Fibroblast of lung (primary cell): ENCODE results near the gene DRD4. TPM values are rescaled to one million over a fixed set of nuclear protein-coding genes. Genes with fewer than 3 reads are reported as not detected.

Experiments
- DNase-seq, 2 donors: peaks; one replicate each; pipeline versions ENCODE4 v3.0.0 to v3.0.0-alpha.2; 2010; ENCODE audit warnings: low read depth in 2 of 2
- H2AFZ ChIP-seq: 2 replicates; pipeline ENCODE4 v1.5.1; 2012; ENCODE audit warnings: low read length, control low read depth, inconsistent platforms
- H3K27ac ChIP-seq: 2 replicates; pipeline ENCODE4 v1.5.1; 2011; ENCODE audit warnings: low read length, control low read depth; ENCODE audit not compliant: insufficient read depth
- H3K27me3 ChIP-seq: 2 replicates; pipeline ENCODE4 v1.5.1; 2011; ENCODE audit warnings: mild to moderate bottlenecking, low read length; ENCODE audit not compliant: control insufficient read depth, insufficient read depth
- H3K36me3 ChIP-seq: 2 replicates; pipeline ENCODE4 v1.5.1; 2011; ENCODE audit warnings: low read length; ENCODE audit not compliant: control insufficient read depth, insufficient read depth
- H3K4me1 ChIP-seq: 2 replicates; pipeline ENCODE4 v1.5.1; 2011; ENCODE audit warnings: low read length; ENCODE audit not compliant: control insufficient read depth, insufficient read depth; ENCODE audit errors: extremely low read depth
- H3K4me2 ChIP-seq: 2 replicates; pipeline ENCODE4 v1.5.1; 2011; ENCODE audit warnings: low read length, control low read depth; ENCODE audit not compliant: insufficient read depth; ENCODE audit errors: extremely low read depth
- H3K4me3 ChIP-seq, 4 experiments: fragments of 200-600 bp in 1 of 4; sonication (generic) in 1 of 4; replicated peaks in 1 of 4; 2 replicates each; pipeline ENCODE4 v1.5.1; 2011 to 2016; ENCODE audit warnings: low read length in 4 of 4, low read depth in 3 of 4, mild to moderate bottlenecking in 3 of 4, control low read depth in 2 of 4, inconsistent platforms in 1 of 4, mixed read lengths in 1 of 4; ENCODE audit not compliant: insufficient read depth in 1 of 4; ENCODE audit errors: control extremely low read depth in 1 of 4
- H3K79me2 ChIP-seq: 2 replicates; pipeline ENCODE4 v1.5.1; 2012; ENCODE audit warnings: mild to moderate bottlenecking, low read length, inconsistent platforms; ENCODE audit not compliant: control insufficient read depth, insufficient read depth
- H3K9ac ChIP-seq: 2 replicates; pipeline ENCODE4 v1.5.1; 2011; ENCODE audit warnings: mild to moderate bottlenecking, low read length, control low read depth; ENCODE audit not compliant: insufficient read depth
- H3K9me3 ChIP-seq: 2 replicates; pipeline ENCODE4 v1.5.1; 2012; ENCODE audit warnings: low read depth, low read length; ENCODE audit not compliant: control insufficient read depth, insufficient read depth
- H4K20me1 ChIP-seq: 2 replicates; pipeline ENCODE4 v1.5.1; 2011; ENCODE audit warnings: low read length; ENCODE audit not compliant: control insufficient read depth, insufficient read depth; ENCODE audit errors: extremely low read depth
- EZH2 ChIP-seq: IDR thresholded peaks from 2 replicates; pipeline ENCODE4 v1.5.1; 2012; ENCODE audit warnings: low read length, control low read depth, mild to moderate bottlenecking; ENCODE audit errors: missing control alignments
- polyA minus RNA-seq: library from RNA; depleted of rRNA, polyadenylated mRNA; stranded (reverse); fragments of >200 nt; gene quantifications from 2 replicates; pipeline ENCODE4 v1.2.3, GENCODE V29; 2011; ENCODE audit warnings: low replicate concordance
- polyA plus RNA-seq, 2 donors: library from polyadenylated mRNA; depleted of rRNA in 1 of 2; stranded (reverse) in 1 of 2; unstranded in 1 of 2; fragments of >200 nt; gene quantifications; 2 replicates each; pipeline ENCODE4 v1.2.1, GENCODE V29; 2011 to 2012; ENCODE audit warnings: missing spikeins in 1 of 2
- total RNA-seq: library from RNA; depleted of rRNA; stranded (reverse); fragments of >200 nt; gene quantifications from 2 replicates; pipeline ENCODE4 v1.2.1, GENCODE V29; 2014
- TF ChIP-seq, protein P1 (sequence below), 2 donors: IDR thresholded peaks in 1 of 2; conservative IDR thresholded peaks in 1 of 2; 1 replicate in 1 of 2; 2 replicates in 1 of 2; pipeline ENCODE4 v1.5.1; 2011 to 2012; ENCODE audit warnings: low read length in 2 of 2, control low read depth in 1 of 2, inconsistent platforms in 1 of 2, low read depth in 1 of 2, mild to moderate bottlenecking in 1 of 2

DRD4 gene
- total RNA-seq (0.17 TPM in 1 of 2 replicates, not detected in the other), polyA plus RNA-seq (not detected in 2 replicates), polyA minus RNA-seq (not detected in 2 replicates)
- polyA plus RNA-seq (2012), result 0.10 and 0.21 TPM in 2 replicates

DNA sequence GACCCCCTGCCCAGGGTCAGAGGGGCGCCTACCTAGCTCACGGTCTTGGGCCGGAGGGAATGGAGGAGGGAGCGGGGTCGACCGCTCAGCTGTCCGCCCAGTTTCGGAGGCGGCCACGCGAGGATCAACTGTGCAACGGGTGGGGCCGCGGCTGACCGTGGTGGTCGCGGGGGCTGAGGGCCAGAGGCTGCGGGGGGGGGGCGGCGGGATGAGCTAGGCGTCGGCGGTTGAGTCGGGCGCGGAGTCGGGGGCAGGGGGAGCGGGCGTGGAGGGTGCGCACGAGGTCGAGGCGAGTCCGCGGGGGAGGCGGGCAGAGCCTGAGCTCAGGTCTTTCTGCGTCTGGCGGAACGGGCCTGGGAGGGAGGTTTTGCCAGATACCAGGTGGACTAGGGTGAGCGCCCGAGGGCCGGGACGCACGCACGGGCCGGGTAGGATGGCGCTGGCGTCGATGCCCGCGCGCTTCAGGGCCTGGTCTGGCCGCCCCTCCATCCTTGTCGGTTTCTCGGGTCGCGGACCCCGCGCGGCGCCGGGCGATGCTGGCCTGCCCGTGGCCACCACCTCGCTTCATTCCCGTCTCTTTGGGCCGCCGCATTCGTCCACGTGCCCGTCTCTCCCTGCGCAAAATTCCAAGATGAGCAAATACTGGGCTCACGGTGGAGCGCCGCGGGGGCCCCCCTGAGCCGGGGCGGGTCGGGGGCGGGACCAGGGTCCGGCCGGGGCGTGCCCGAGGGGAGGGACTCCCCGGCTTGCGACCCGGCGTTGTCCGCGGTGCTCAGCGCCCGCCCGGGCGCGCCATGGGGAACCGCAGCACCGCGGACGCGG lies at the start of gene DRD4:
DRD4 (plus strand) TSS at position 759 of the 822 bp plus-strand sequence; CDS start at position 795, 36 bp downstream.
- no peak within 1 kb of the TSS for H2AFZ ChIP-seq
- peak within 1 kb of the TSS in 1 of 4 experiments; percentile 20 for H3K4me3 ChIP-seq
- H3K9ac ChIP-seq, result no peak within 1 kb of the TSS
- peaks cover 5% of the 10 kb centered on the region for H3K27me3 ChIP-seq
- no peaks in the 10 kb centered on the region for H3K4me1 ChIP-seq
- peaks cover 1% of the 10 kb centered on the region for H3K36me3 ChIP-seq
- no peak within 1 kb of the TSS for H3K4me2 ChIP-seq
- no peaks in the 10 kb centered on the region for H4K20me1 ChIP-seq
- H3K79me2 ChIP-seq, result no peaks in the 10 kb centered on the region
- no peak within 1 kb of the TSS for H3K27ac ChIP-seq
- no peak for DNase-seq
- TF ChIP-seq, protein P1, sequence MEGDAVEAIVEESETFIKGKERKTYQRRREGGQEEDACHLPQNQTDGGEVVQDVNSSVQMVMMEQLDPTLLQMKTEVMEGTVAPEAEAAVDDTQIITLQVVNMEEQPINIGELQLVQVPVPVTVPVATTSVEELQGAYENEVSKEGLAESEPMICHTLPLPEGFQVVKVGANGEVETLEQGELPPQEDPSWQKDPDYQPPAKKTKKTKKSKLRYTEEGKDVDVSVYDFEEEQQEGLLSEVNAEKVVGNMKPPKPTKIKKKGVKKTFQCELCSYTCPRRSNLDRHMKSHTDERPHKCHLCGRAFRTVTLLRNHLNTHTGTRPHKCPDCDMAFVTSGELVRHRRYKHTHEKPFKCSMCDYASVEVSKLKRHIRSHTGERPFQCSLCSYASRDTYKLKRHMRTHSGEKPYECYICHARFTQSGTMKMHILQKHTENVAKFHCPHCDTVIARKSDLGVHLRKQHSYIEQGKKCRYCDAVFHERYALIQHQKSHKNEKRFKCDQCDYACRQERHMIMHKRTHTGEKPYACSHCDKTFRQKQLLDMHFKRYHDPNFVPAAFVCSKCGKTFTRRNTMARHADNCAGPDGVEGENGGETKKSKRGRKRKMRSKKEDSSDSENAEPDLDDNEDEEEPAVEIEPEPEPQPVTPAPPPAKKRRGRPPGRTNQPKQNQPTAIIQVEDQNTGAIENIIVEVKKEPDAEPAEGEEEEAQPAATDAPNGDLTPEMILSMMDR (conservative IDR thresholded peaks at IDR 0.05 in 1 of 2, IDR thresholded peaks at IDR 0.05 in 1 of 2; ENCODE audit: low read depth in 1 of 2, low read length in 2 of 2), result no peak
- TF ChIP-seq EZH2, result no peak
- no peaks in the 10 kb centered on the region for H3K9me3 ChIP-seq

DNA sequence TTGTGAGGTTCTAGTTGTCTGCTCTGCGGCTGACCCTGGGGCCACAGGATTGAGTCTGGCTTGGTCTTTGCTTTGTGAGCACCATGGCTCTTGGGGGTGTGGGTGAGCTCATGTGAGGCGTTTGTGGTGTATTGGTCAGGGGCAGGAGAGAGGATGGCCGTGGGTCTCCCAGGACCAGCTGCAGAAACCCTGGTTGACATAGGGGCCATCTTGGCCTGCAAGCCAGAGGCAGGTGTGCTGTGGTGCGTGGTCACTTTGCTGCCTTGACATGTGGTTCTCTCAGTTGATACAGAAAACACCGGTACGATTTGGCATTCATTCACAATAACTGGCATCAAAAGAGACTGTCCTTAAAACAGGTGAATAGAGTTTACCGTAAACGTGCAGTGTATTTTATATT lies 49.5 kb upstream of the DRD4 start:
- Histone ChIP-seq H3K27me3 (no peaks in the 10 kb centered on the region), H3K27ac (no peak overlapping the region), H3K79me2 (peaks cover 27% of the 10 kb centered on the region), H3K4me2 (no peak overlapping the region), H4K20me1 (no peaks in the 10 kb centered on the region), H3K9ac (no peak overlapping the region), H3K4me3 (no peak overlapping the region), H2AFZ (no peak overlapping the region), H3K4me1 (peaks cover 3% of the 10 kb centered on the region), H3K36me3 (peaks cover 29% of the 10 kb centered on the region), H3K9me3 (no peaks in the 10 kb centered on the region)
- no peak for DNase-seq
- TF ChIP-seq EZH2, result no peak
- TF ChIP-seq, protein P1 (conservative IDR thresholded peaks at IDR 0.05 in 1 of 2, IDR thresholded peaks at IDR 0.05 in 1 of 2; ENCODE audit: low read depth in 1 of 2, low read length in 2 of 2), result no peak

DNA sequence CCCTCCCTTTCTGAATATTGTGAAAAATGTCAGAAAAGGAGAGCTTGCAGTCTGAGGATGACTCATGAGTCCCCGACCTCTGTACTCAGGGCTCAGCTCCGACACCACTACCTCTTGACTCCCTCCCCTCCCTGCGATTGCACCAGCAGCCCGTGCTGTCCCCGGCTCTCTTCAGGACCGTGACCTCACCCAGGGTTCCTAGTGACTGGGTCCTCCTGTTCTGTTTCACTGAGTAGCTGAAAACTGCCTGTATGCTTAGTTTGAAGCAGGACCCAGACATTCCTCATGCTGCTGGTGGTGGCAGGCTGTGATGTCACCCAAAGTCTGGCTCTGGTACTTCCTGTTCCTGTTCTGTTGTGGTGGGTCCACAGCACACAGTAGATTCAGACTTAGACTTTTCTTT lies 49.1 kb upstream of the DRD4 start:
- Histone ChIP-seq H3K9me3 (no peaks in the 10 kb centered on the region), H3K79me2 (peaks cover 28% of the 10 kb centered on the region), H3K36me3 (peaks cover 32% of the 10 kb centered on the region), H3K4me1 (peaks cover 3% of the 10 kb centered on the region), H4K20me1 (no peaks in the 10 kb centered on the region), H3K4me2 (no peak overlapping the region), H3K27ac (no peak overlapping the region), H3K9ac (no peak overlapping the region), H3K4me3 (no peak overlapping the region), H2AFZ (no peak overlapping the region), H3K27me3 (no peaks in the 10 kb centered on the region)
- TF ChIP-seq EZH2, result no peak
- peak; percentile 60 to 86 for DNase-seq
